Measurements from ENCODE around the gene GRIFIN. TPM values are rescaled to one million over a fixed set of nuclear protein-coding genes. Genes with fewer than 3 reads are reported as not detected.

Gene GRIFIN
- polyA plus RNA-seq, 2 donors = not detected

- Histone ChIP-seq H3K27ac (ENCODE audit: low read depth in 2 of 2, low read length in 1 of 2) (no peak overlapping the region), H3K9me3 (ENCODE audit: control insufficient read depth in 2 of 2, insufficient read depth in 1 of 2, low read depth in 1 of 2, low read length in 1 of 2) (peaks cover 0 to 2% of the 10 kb centered on the region in 2 donors), H3K4me3 (ENCODE audit: low read depth in 1 of 2, low read length in 2 of 2) (no peak overlapping the region), H3K27me3 (ENCODE audit: control insufficient read depth in 1 of 2, insufficient read depth in 2 of 2, low read length in 2 of 2) (no peaks in the 10 kb centered on the region), H3K36me3 (ENCODE audit: control insufficient read depth in 2 of 2, insufficient read depth in 2 of 2, low read length in 1 of 2) (no peaks in the 10 kb centered on the region), H3K4me1 (ENCODE audit: control insufficient read depth in 2 of 2, insufficient read depth in 2 of 2, low read length in 1 of 2) (peaks cover 0 to 5% of the 10 kb centered on the region in 2 donors)
- whole genome bisulfite sequencing, 2 donors = 91 to 93% methylated on average over 27 of the region's 27 CpGs
Measured at GRCh38 chr7:2499719-2500430, 23.7 kb upstream of the GRIFIN start.

- H3K27ac ChIP-seq (ENCODE audit: low read depth in 2 of 2, low read length in 1 of 2) = no peak overlapping the region
- peak overlapping the region in 1 of 2 donors; percentile 5 for H3K4me3 ChIP-seq (ENCODE audit: low read depth in 1 of 2, low read length in 2 of 2)
- no peaks in the 10 kb centered on the region for H3K27me3 ChIP-seq (ENCODE audit: control insufficient read depth in 1 of 2, insufficient read depth in 2 of 2, low read length in 2 of 2)
- WGBS, 2 donors = 86 to 92% methylated on average over 7 of the region's 7 CpGs
- peaks cover 0 to 2% of the 10 kb centered on the region in 2 donors for H3K9me3 ChIP-seq (ENCODE audit: control insufficient read depth in 2 of 2, insufficient read depth in 1 of 2, low read depth in 1 of 2, low read length in 1 of 2)
- peaks cover 0 to 5% of the 10 kb centered on the region in 2 donors for H3K4me1 ChIP-seq (ENCODE audit: control insufficient read depth in 2 of 2, insufficient read depth in 2 of 2, low read length in 1 of 2)
- no peaks in the 10 kb centered on the region for H3K36me3 ChIP-seq (ENCODE audit: control insufficient read depth in 2 of 2, insufficient read depth in 2 of 2, low read length in 1 of 2)
Measured at GRCh38 chr7:2499181-2499580, 23.0 kb upstream of the GRIFIN start.

GRCh38 chr7:2498708-2499107, 22.5 kb upstream of the GRIFIN start:
- no peak overlapping the region for H3K4me3 ChIP-seq (ENCODE audit: low read depth in 1 of 2, low read length in 2 of 2)
- H3K27me3 ChIP-seq (ENCODE audit: control insufficient read depth in 1 of 2, insufficient read depth in 2 of 2, low read length in 2 of 2) = no peaks in the 10 kb centered on the region
- H3K9me3 ChIP-seq (ENCODE audit: control insufficient read depth in 2 of 2, insufficient read depth in 1 of 2, low read depth in 1 of 2, low read length in 1 of 2) = peaks cover 0 to 2% of the 10 kb centered on the region in 2 donors
- H3K36me3 ChIP-seq (ENCODE audit: control insufficient read depth in 2 of 2, insufficient read depth in 2 of 2, low read length in 1 of 2) = no peaks in the 10 kb centered on the region
- H3K27ac ChIP-seq (ENCODE audit: low read depth in 2 of 2, low read length in 1 of 2) = no peak overlapping the region
- H3K4me1 ChIP-seq (ENCODE audit: control insufficient read depth in 2 of 2, insufficient read depth in 2 of 2, low read length in 1 of 2) = peaks cover 0 to 5% of the 10 kb centered on the region in 2 donors
- WGBS, 2 donors = 62 to 83% methylated on average over 6 of the region's 6 CpGs

- no peaks in the 10 kb centered on the region for H3K4me1 ChIP-seq (ENCODE audit: control insufficient read depth in 2 of 2, insufficient read depth in 2 of 2, low read length in 1 of 2)
- no peak overlapping the region for H3K4me3 ChIP-seq (ENCODE audit: low read depth in 1 of 2, low read length in 2 of 2)
- 42 to 47% methylated on average over 23 to 25 of the region's 25 CpGs for WGBS, 2 donors
- no peaks in the 10 kb centered on the region for H3K27me3 ChIP-seq (ENCODE audit: control insufficient read depth in 1 of 2, insufficient read depth in 2 of 2, low read length in 2 of 2)
- peaks cover 0 to 2% of the 10 kb centered on the region in 2 donors for H3K9me3 ChIP-seq (ENCODE audit: control insufficient read depth in 2 of 2, insufficient read depth in 1 of 2, low read depth in 1 of 2, low read length in 1 of 2)
- no peaks in the 10 kb centered on the region for H3K36me3 ChIP-seq (ENCODE audit: control insufficient read depth in 2 of 2, insufficient read depth in 2 of 2, low read length in 1 of 2)
- no peak overlapping the region for H3K27ac ChIP-seq (ENCODE audit: low read depth in 2 of 2, low read length in 1 of 2)
Measured at GRCh38 chr7:2497500-2498336, 21.5 kb upstream of the GRIFIN start.

GRCh38 chr7:2497065-2497464, 20.9 kb upstream of the GRIFIN start:
- Histone ChIP-seq H3K36me3 (ENCODE audit: control insufficient read depth in 2 of 2, insufficient read depth in 2 of 2, low read length in 1 of 2) (no peaks in the 10 kb centered on the region), H3K9me3 (ENCODE audit: control insufficient read depth in 2 of 2, insufficient read depth in 1 of 2, low read depth in 1 of 2, low read length in 1 of 2) (peaks cover 0 to 2% of the 10 kb centered on the region in 2 donors), H3K4me3 (ENCODE audit: low read depth in 1 of 2, low read length in 2 of 2) (no peak overlapping the region), H3K4me1 (ENCODE audit: control insufficient read depth in 2 of 2, insufficient read depth in 2 of 2, low read length in 1 of 2) (no peaks in the 10 kb centered on the region), H3K27ac (ENCODE audit: low read depth in 2 of 2, low read length in 1 of 2) (no peak overlapping the region), H3K27me3 (ENCODE audit: control insufficient read depth in 1 of 2, insufficient read depth in 2 of 2, low read length in 2 of 2) (no peaks in the 10 kb centered on the region)
- WGBS, 2 donors = 95 to 96% methylated on average over 3 of the region's 3 CpGs

GRCh38 chr7:2496375-2496774, 20.2 kb upstream of the GRIFIN start:
- H3K36me3 ChIP-seq (ENCODE audit: control insufficient read depth in 2 of 2, insufficient read depth in 2 of 2, low read length in 1 of 2) = no peaks in the 10 kb centered on the region
- H3K4me3 ChIP-seq (ENCODE audit: low read depth in 1 of 2, low read length in 2 of 2) = no peak overlapping the region
- peaks cover 0 to 2% of the 10 kb centered on the region in 2 donors for H3K9me3 ChIP-seq (ENCODE audit: control insufficient read depth in 2 of 2, insufficient read depth in 1 of 2, low read depth in 1 of 2, low read length in 1 of 2)
- H3K27me3 ChIP-seq (ENCODE audit: control insufficient read depth in 1 of 2, insufficient read depth in 2 of 2, low read length in 2 of 2) = no peaks in the 10 kb centered on the region
- H3K4me1 ChIP-seq (ENCODE audit: control insufficient read depth in 2 of 2, insufficient read depth in 2 of 2, low read length in 1 of 2) = no peaks in the 10 kb centered on the region
- H3K27ac ChIP-seq (ENCODE audit: low read depth in 2 of 2, low read length in 1 of 2) = no peak overlapping the region
- 84 to 91% methylated on average over 9 of the region's 9 CpGs for WGBS, 2 donors

- no peak overlapping the region for H3K27ac ChIP-seq (ENCODE audit: low read depth in 2 of 2, low read length in 1 of 2)
- no peak overlapping the region for H3K4me3 ChIP-seq (ENCODE audit: low read depth in 1 of 2, low read length in 2 of 2)
- H3K9me3 ChIP-seq (ENCODE audit: control insufficient read depth in 2 of 2, insufficient read depth in 1 of 2, low read depth in 1 of 2, low read length in 1 of 2) = peaks cover 0 to 2% of the 10 kb centered on the region in 2 donors
- H3K4me1 ChIP-seq (ENCODE audit: control insufficient read depth in 2 of 2, insufficient read depth in 2 of 2, low read length in 1 of 2) = no peaks in the 10 kb centered on the region
- WGBS, 2 donors = 75 to 78% methylated on average over 22 to 25 of the region's 25 CpGs
- H3K27me3 ChIP-seq (ENCODE audit: control insufficient read depth in 1 of 2, insufficient read depth in 2 of 2, low read length in 2 of 2) = no peaks in the 10 kb centered on the region
- no peaks in the 10 kb centered on the region for H3K36me3 ChIP-seq (ENCODE audit: control insufficient read depth in 2 of 2, insufficient read depth in 2 of 2, low read length in 1 of 2)
Measured at GRCh38 chr7:2495418-2496299, 19.5 kb upstream of the GRIFIN start.

GRCh38 chr7:2494191-2495130, 18.3 kb upstream of the GRIFIN start:
- WGBS, 2 donors = 56 to 67% methylated on average over 31 to 32 of the region's 32 CpGs

More at GRCh38 chr7:2494191-2495130, 18.3 kb upstream of the GRIFIN start:
- Histone ChIP-seq H3K36me3 (ENCODE audit: control insufficient read depth in 2 of 2, insufficient read depth in 2 of 2, low read length in 1 of 2) (no peaks in the 10 kb centered on the region), H3K4me1 (ENCODE audit: control insufficient read depth in 2 of 2, insufficient read depth in 2 of 2, low read length in 1 of 2) (peaks cover 0 to 3% of the 10 kb centered on the region in 2 donors), H3K27ac (ENCODE audit: low read depth in 2 of 2, low read length in 1 of 2) (no peak overlapping the region), H3K9me3 (ENCODE audit: control insufficient read depth in 2 of 2, insufficient read depth in 1 of 2, low read depth in 1 of 2, low read length in 1 of 2) (peaks cover 0 to 2% of the 10 kb centered on the region in 2 donors), H3K4me3 (ENCODE audit: low read depth in 1 of 2, low read length in 2 of 2) (no peak overlapping the region), H3K27me3 (ENCODE audit: control insufficient read depth in 1 of 2, insufficient read depth in 2 of 2, low read length in 2 of 2) (no peaks in the 10 kb centered on the region)

Measured in esophagus (tissue), 2 donors.